Lung (tissue), 12 donors: ENCODE results near the gene EPAS1. TPM values are rescaled to one million over a fixed set of nuclear protein-coding genes. Genes with fewer than 3 reads are reported as not detected.

Source experiments
- ATAC-seq: fragments of 200-7000 bp; cut with Tn5 transposase; one replicate; pipeline ENCODE4 v1.9.1; 2020; ENCODE audit warnings: moderate number of reproducible peaks; ENCODE audit not compliant: insufficient read depth, low FRiP score
- DNase-seq, 3 donors: peaks; one replicate each; pipeline ENCODE4 v3.0.0-alpha.2; 2013 to 2017
- H3K27ac ChIP-seq, 2 donors: one replicate each; pipeline ENCODE4 v1.5.1; 2013; ENCODE audit warnings: mild to moderate bottlenecking in 2 of 2, moderate library complexity in 2 of 2, control low read depth in 1 of 2, inconsistent platforms in 1 of 2, low read depth in 1 of 2, low read length in 1 of 2
- H3K27me3 ChIP-seq, 3 donors: one replicate each; pipeline ENCODE4 v1.5.1; 2013; ENCODE audit warnings: low read length in 2 of 3; ENCODE audit not compliant: control insufficient read depth in 3 of 3, insufficient read depth in 3 of 3
- H3K36me3 ChIP-seq, 4 donors: one replicate each; pipeline ENCODE4 v1.5.1; 2013; ENCODE audit warnings: low read length in 4 of 4, mild to moderate bottlenecking in 1 of 4, moderate library complexity in 1 of 4; ENCODE audit not compliant: control insufficient read depth in 4 of 4, insufficient read depth in 4 of 4
- H3K4me1 ChIP-seq, 5 donors: one replicate each; pipeline ENCODE4 v1.5.1; 2013; ENCODE audit warnings: low read length in 5 of 5, mild to moderate bottlenecking in 2 of 5, moderate library complexity in 1 of 5; ENCODE audit not compliant: control insufficient read depth in 5 of 5, insufficient read depth in 5 of 5
- H3K4me3 ChIP-seq: one replicate; pipeline ENCODE4 v1.5.1; 2013; ENCODE audit warnings: mild to moderate bottlenecking, control low read depth, moderate library complexity
- H3K9ac ChIP-seq, 2 donors: one replicate each; pipeline ENCODE4 v1.5.1; 2013; ENCODE audit warnings: low read length in 2 of 2, control low read depth in 1 of 2; ENCODE audit not compliant: insufficient read depth in 1 of 2
- H3K9me3 ChIP-seq, 4 donors: one replicate each; pipeline ENCODE4 v1.5.1; 2013; ENCODE audit warnings: low read length in 3 of 4, mild to moderate bottlenecking in 1 of 4, moderate library complexity in 1 of 4; ENCODE audit not compliant: control insufficient read depth in 4 of 4, insufficient read depth in 3 of 4
- CTCF ChIP-seq: IDR thresholded peaks from 2 replicates; pipeline ENCODE4 v1.5.1; 2012; ENCODE audit warnings: mild to moderate bottlenecking; ENCODE audit errors: control extremely low read depth, extremely low read depth
- WGBS, 2 donors: extraction: QIAGEN DNeasy Blood & Tissue Kit; methylation state at CpG; one replicate each; pipeline ENCODE4 v1.1.7; 2013; 5-methylcytosine and 5-hydroxymethylcytosine counted together
- polyA plus RNA-seq, 2 donors: library from polyadenylated mRNA; stranded (reverse); fragments of 200-250 nt; gene quantifications; one replicate each; pipeline ENCODE4 v1.2.1, GENCODE V29; 2013
- total RNA-seq, 2 donors: library from RNA; depleted of rRNA in 1 of 2; stranded (reverse); fragments of >200 nt in 1 of 2; gene quantifications; one replicate each; pipeline ENCODE4 v1.2.1, GENCODE V29; 2014 to 2021
- donor health status: control.
- donor health status: control.
- donor health status: Bipolar disorder and iron deficiency.
- donor health status: healthy.
- donor health status: DM: yes; HTN: yes; CAD: no.

Gene EPAS1
- total and polyA plus RNA-seq, 4 donors = 233 to 1,051 (median 381) TPM

DNA sequence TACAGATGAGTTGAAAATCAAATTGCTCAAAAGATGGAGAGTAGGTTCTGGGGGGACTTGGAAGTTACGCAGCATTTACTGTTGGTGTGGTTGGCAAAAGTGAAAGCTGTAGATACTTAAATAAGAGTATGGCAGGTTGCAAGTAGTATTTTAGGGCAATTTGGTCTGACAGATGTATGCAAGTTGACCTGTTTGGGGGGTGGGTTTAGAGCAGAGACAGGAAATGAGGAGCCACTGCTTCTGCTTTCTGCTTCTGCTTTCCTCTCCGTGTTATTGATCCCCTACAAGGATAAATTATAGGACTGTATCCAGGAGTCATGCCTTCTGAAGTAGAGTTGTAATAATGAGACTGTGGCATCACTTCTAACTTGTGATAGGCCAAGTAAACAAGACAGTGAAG is 71.2 kb downstream of the EPAS1 start:
- H3K4me1 ChIP-seq = peaks cover 0 to 8% (median 0%) of the 10 kb centered on the region in 5 donors
- ATAC-seq (no peak), DNase-seq (no peak)
- peak overlapping the region in 1 of 2 donors; percentile 35 for H3K27ac ChIP-seq
- H3K4me3 ChIP-seq = no peak overlapping the region
- no peaks in the 10 kb centered on the region for H3K9me3 ChIP-seq
- 18 to 69% methylated on average over 2 of the region's 2 CpGs for WGBS, 2 donors
- no peak overlapping the region for H3K9ac ChIP-seq
- no peaks in the 10 kb centered on the region for H3K27me3 ChIP-seq
- peaks cover 15 to 41% (median 28%) of the 10 kb centered on the region in 4 donors for H3K36me3 ChIP-seq
- TF ChIP-seq CTCF = no peak

- no peak for ATAC-seq
- no peak for DNase-seq
- no peak for TF ChIP-seq CTCF
- peaks cover 7 to 47% (median 30%) of the 10 kb centered on the region in 4 donors for H3K36me3 ChIP-seq
- no peak overlapping the region for H3K9ac ChIP-seq
- no peak overlapping the region for H3K4me3 ChIP-seq
- peaks cover 0 to 8% (median 0%) of the 10 kb centered on the region in 5 donors for H3K4me1 ChIP-seq
- H3K27me3 ChIP-seq = no peaks in the 10 kb centered on the region
- H3K9me3 ChIP-seq = no peaks in the 10 kb centered on the region
- 68 to 75% methylated on average over 5 of the region's 5 CpGs for WGBS, 2 donors
- H3K27ac ChIP-seq = peak overlapping the region in 1 of 2 donors; percentile 20
These were observed 72.6 kb downstream of the EPAS1 start for GRCh38 chr2:46369783-46370182.

GRCh38 chr2:46371854-46372253 is 74.6 kb downstream of the EPAS1 start:
- no peak for TF ChIP-seq CTCF
- no peak overlapping the region for H3K9ac ChIP-seq
- ATAC-seq = no peak
- H3K27me3 ChIP-seq = no peaks in the 10 kb centered on the region
- peaks cover 7 to 62% (median 34%) of the 10 kb centered on the region in 4 donors for H3K36me3 ChIP-seq
- no peak overlapping the region for H3K27ac ChIP-seq
- 91 to 98% methylated on average over 1 of the region's 1 CpG for WGBS, 2 donors
- no peak for DNase-seq
- H3K4me3 ChIP-seq = no peak overlapping the region
- H3K9me3 ChIP-seq = no peaks in the 10 kb centered on the region
- H3K4me1 ChIP-seq = peaks cover 0 to 7% (median under 1%) of the 10 kb centered on the region in 5 donors

DNA sequence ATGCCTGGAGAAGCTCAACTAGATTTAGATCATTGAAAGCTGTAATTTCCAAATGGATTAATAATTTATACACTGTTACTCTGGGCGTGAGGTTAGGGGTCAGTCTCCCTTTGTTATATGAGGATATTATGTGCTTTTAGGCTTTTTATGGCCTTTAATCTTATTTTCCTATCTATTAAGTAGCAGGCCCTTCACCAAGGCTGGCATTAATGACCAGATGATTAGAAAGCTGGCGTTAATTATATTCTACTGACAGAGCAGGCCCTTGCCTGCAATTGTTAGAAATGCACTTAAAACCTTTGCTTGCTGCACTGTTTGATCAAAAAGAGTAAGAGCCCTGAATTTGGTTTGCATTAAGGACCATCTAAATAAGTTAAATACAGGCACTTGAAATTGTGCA is 75.3 kb downstream of the EPAS1 start:
- H3K9me3 ChIP-seq = no peaks in the 10 kb centered on the region
- peaks cover 0 to 8% (median 5%) of the 10 kb centered on the region in 5 donors for H3K4me1 ChIP-seq
- H3K9ac ChIP-seq = no peak overlapping the region
- no peak overlapping the region for H3K27ac ChIP-seq
- 79 to 84% methylated on average over 2 of the region's 2 CpGs for whole genome bisulfite sequencing, 2 donors
- no peak for TF ChIP-seq CTCF
- H3K4me3 ChIP-seq = no peak overlapping the region
- no peaks in the 10 kb centered on the region for H3K27me3 ChIP-seq
- ATAC-seq (no peak), DNase-seq (no peak)
- H3K36me3 ChIP-seq = peaks cover 7 to 64% (median 35%) of the 10 kb centered on the region in 4 donors
